HG03457 (cell line): Measurements from ENCODE around the gene SHB.

Experiments used
- ATAC-seq: cut with Tn5 transposase; IDR thresholded peaks from one replicate; pipeline ENCODE4 v1.9.1; 2021; ENCODE audit warnings: moderate number of reproducible peaks; ENCODE audit not compliant: unreplicated experiment

The SHB gene

DNA sequence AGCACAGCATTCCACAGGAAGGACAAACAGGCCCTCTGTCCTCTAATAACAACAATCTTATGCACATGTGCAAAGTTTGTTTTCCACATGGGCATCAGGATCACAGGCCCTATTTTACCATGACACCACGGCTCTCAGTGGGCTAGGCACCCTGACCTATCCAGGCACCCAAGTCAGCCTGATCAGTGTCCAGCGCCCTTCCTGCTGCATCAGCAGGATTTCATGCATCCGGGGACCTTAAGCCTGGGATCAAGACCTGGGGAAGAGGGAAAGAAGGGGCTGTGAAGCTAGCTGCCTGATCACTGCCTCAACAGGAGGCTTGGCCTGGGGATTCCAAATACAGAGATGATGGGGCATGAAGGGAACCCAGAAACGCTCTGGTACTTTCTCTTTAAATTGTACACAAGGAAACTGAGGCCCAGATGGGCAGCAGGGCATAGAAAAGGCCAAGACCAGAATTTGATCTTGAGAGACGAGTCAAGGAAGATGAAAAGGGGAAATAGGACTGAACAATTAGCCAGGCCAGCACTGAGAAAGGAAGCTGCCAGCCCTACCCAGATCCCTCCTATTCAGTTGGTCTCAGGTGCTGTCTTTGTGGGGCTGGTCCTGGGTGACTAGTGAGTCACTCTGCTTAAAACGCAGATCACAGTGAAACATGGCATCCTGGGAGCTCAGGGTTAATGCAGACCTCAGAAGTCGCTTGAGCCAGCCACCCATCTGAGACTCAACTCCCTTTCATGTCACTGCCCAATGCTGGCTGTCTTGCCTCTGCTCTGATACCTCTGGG is 57.9 kb downstream of the SHB start:
- no peak for ATAC-seq

DNA sequence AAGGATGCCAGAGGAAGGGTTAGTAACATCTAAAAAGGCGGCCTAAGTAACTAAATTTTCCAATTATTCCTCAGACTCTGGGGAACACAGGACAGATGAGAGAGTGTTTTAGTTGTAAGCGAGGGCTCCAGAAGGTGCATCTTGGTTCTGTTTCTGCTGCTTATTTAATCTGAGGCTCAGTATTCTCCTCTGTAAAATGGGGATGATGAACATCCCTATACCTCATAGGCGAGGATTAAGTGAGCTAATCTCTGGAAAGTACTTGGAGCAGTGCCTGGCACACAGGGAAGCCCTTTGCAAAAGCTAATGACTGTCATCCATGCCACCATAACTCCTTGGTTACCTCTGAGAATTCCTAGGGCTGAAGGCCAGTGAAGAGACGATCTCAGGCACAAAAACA is 59.0 kb downstream of the SHB start:
- no peak for ATAC-seq

DNA sequence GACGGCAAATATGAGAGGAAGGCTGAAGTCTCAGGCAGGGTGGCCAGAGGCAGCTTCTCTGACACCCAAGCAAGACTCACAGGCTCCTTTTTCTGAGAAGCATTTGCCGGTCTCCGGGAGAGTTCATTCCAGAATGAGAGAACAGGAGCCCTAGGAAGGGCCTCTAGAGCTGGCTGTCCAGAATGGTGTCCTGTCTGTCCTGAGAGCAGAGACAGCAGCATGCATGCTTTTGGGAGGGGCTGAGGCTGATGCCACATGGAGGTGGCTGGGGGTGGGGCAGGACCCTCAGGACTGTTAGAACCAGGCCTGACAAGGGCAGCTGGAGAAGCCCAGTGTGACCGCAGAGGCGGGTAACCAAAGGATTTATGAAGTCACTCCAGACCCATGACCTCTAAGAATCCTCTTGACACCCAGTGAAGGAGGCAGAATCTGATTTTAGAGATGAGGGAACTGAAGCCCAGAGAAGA is 60.0 kb downstream of the SHB start:
- no peak for ATAC-seq

DNA sequence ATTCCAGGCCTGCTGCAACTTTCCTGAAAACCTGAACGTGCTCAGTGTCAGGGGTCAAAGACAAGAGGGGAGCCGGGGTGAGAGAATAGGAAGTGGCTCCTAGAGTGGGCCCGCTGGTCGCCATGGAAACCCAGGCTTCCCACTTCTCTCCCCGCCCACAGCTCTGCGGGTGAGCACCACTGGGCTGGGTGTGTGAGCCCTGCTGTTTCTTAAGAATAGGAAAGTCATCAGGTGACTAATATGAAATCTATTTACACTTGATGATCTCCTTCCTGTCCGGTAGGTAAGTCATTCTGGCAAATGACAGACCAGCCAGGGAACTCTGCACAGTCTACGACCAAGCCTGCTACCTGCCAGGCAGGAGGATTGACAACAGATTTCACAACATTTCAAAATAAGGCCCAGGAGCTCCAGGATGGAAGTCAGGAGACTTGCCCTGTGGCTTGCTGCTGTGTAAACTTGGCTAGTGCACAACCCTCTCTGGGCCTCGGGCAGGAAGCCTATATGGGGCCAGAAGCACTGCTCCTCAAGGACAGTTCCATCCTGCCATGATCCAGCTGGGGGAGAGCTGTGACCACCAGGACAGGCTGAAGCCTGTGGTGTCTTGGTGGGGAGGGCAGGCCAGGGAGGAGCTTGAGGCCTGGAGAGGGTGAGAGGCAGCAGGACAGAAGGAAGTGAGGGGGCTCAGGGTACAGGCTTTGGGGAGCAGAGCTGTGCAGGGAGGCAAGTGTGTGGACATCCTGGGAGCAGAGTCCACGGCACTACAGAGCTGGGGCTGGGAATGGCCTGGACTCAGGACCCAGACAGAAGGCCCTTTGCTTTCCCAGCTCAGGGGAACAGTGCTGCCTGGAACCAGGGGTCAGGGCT is 60.6 kb downstream of the SHB start:
- ATAC-seq: peak; percentile 75

DNA sequence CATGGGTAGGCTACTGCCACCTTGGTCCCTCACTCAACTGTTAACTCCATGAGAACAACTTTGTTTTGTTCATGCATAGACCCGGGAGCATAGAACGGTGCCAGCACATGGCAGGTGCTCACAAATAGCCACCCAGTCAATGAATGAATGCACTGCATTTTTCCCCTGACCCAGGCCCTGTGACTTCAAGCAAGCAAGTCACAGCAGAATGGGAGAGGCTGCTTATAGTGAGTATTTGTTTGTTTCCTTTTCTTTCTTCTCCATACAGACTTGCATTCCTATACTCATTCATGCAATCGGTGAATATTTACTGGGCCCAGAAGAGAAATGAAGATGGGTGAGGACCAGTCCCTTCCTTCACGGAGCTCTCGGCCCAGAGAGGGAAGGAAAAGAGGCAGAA is 62.0 kb downstream of the SHB start:
- ATAC-seq: no peak

DNA sequence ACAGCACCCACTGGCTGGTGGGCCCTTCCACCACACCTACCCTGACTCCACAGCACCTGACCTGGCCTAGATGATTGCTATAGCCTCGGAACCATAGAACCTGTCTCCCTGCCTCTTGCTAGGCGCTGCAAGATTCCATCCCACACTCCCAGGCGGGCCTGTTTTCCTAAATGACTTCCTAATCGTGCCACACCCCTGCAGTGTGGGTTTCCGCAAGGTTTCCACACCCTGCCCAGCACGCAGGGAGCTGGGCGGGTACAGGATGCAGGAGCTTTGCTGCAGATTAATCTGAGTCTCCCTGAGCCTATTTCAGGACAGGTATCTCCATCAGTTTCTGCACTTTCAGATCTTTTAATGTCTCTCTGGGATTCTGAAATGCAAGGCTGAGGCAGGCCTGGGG is 62.9 kb downstream of the SHB start:
- no peak for ATAC-seq

DNA sequence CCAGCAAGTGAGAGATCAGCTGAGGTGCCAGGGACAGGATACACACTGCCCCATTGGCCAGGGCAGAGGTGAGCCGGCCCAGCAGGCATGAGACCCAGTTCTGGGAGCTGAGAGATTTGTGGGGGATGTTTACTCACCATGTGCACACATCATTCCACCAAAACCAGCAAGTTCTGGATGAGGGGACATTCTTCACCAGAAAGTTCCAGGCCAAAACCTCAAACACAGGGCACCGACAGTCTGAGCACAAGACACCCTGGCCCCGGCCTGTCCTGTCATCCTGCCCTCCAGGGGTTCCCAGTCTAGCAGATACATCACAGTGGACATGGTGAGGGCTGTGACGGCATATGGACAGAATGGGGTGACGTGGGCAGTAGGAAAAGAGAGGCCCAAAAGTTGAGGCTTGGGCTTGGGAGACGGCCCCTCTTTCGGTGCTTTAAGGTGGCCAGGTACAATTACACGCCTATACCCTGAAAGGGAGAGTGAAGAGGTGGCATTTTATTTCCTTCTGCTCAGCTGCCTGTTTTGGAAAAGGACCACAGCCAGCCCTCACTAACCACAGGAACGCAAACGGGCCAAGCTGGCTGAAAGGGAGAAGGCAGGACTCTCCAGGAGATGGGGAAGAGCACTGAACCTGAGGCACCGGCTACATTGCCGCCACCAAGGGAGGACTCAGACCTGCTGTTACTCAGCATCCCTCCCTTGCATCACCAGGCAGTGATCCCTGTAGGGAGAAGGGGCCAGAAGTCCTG is 64.0 kb downstream of the SHB start:
- ATAC-seq: no peak

DNA sequence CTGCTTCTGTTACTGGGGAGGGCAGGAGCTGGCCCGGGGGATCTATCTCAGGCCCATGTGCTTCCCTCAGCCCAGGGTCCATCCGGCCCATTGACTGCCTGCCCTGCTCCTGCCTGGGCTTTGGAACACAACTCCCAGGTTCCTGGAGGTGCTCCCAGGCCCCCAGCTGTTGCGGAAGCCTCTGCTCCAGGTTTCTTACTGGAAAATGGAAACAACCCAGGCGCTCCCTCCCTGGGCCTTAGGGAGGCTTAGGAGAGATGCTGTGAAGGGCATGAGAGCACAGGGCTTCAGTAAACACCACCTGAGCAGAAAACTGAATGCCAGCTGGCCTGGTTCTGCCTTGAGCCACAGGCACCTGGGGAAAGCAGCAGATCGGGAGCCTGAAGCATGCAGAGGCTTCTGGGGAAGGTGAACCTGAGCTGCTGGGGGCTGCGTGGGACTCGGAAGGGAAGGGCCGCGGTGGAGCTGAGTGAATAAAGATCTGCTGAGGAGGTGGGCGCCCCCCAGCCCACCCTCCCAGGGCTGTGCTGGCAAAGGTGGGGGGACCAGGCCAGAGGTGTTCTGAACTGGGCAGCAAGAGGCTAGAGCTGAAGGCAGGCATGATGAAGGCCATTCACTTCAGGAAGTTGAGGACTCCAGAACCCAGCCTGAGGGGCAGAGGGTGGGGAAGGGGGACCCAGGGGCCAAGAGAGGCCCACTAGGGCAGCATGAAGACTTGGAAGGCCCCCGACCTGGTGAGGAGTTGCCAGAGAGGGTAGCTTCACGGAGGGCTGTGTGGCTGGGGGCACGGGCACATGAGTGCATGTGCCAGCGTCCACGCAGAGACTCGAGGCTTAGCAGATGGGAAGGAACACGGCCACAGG is 64.8 kb downstream of the SHB start:
- ATAC-seq: no peak

DNA sequence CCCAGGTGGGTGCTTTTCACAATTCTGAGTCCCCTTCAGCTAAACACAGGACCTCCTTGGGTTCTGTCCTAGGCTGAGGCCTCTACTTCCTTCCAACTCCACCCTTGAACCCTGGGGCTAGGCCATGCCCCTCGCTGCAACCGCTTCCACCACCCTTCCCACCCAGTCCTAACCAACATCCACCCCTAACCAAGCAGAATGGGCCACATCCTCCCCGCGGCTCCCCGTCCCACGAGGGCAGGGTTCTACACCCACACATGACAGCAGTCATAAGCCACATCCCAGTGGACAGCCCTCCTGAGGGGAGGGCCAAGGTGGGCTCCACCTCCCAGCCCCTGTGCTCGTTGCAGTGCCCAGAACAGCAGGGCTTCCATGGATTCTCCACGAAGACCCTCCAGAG is 65.8 kb downstream of the SHB start:
- ATAC-seq: no peak

DNA sequence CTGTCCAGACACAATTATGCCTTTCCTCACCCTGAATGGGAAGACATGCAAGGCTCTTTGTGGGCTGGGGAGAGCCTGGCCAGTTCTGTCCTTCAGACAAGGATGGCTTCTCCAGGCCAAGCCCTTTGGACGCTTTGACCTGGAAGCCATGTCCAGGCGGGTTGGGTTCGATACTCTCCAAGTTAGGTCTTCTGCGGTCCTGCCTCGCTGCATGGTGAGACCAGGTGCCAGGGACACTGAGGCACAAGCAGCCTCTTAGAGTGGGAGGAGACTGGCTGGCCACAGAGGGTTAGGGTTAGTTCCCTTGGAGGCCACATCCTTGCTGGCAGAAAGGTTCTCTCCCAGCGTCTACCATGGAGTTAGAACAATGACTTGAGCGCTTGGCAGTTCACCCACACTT is 67.6 kb downstream of the SHB start:
- no peak for ATAC-seq

DNA sequence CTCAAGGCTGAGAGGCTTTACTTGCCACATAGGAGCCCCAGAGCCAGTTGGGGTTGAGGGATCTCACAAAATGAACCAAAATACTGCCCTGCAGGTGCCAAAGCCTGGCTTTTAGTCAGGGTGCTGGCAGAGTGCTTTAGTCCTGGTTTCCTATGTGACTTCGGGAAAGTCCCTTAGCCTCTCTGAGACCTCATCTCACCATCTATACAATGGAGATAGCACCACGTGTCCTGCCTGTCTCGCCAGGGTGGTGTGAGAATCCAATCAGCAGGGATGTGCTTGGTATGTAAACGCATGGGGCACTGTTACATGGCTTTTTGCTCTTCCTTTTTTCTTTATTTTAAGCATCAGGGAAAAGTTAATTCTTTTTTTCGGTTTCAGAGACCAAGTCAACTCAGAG is 68.3 kb downstream of the SHB start:
- no peak for ATAC-seq

DNA sequence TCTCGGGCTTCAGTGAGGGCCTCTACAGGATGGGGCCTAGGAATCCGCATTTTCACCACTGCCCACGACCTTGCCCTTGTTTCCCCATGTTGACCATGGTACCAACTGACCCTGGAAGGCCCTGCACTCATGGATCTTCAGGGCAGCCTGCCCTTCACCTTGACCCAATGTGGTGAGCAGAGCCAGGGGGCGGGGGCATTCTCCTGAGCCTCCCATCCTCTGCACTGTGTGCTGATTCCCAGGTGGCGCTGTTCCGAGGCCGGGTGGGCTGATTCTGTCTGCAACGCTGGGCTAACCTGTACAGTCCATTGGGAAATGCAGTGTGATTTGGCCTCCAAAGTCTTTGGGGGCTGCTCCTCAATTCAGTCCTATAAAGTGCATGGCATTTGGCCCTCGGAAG is 68.7 kb downstream of the SHB start:
- no peak for ATAC-seq

DNA sequence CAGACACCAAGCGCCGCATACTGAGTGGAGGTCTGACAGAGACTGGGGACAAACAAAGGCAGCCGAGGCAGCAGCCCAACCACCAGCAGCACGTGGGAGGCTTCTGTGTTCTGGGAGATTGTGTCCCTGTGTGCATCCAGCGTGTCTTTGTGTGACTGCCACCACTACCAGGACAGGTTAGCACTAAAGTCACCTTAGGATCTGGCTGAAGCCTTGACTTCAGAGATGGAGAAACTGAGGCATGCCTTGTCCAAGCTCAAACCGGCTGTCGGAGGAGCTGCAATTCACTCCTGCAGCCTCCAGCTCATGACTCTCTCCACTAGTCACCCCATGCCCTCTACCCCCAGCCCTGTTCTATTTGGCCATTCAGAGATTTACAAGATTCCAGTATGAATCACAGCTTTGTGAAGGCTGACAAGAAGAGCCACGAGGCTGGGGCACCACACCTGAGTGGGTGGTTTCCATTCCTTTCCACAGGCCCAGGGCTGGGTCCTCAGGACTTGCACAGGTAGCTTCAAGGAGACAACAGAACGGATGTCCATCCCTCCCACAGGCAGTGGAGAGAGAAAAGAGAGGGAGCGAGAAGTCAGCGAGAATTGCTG is 69.3 kb downstream of the SHB start:
- no peak for ATAC-seq

DNA sequence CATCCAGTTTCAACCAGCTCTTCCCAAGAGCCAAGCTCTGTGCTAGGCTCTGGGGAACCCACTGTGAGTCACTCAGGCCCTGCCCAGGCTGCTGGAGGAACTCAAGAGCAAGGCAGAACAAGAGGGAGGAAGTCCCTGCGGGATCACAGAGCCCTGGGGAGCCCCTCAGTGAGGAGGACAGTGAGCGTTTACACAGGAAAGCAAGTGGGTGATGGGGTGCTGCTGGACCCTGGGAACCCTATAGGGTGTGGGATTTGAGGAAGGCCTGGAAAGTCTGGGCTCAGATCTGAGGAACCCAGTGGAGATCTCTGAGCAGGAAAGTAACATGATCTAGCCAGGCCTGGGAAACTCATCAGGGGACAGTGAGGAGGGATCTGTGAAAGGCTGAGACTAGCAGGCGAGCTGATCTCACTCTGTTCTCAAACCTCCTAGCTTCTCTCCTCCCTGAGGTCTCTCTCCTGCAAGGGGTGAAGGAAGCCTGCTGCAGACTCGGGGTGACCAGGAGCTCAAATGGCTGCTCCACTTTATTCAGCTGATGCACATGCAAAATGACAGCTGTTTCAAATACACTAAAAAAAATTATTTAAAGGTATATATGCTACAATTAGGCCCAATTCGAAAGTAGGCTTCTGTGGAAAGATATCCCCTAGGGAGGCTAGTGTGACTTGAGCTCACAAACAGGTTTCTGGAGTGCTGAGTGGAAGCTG is 70.0 kb downstream of the SHB start:
- no peak for ATAC-seq

DNA sequence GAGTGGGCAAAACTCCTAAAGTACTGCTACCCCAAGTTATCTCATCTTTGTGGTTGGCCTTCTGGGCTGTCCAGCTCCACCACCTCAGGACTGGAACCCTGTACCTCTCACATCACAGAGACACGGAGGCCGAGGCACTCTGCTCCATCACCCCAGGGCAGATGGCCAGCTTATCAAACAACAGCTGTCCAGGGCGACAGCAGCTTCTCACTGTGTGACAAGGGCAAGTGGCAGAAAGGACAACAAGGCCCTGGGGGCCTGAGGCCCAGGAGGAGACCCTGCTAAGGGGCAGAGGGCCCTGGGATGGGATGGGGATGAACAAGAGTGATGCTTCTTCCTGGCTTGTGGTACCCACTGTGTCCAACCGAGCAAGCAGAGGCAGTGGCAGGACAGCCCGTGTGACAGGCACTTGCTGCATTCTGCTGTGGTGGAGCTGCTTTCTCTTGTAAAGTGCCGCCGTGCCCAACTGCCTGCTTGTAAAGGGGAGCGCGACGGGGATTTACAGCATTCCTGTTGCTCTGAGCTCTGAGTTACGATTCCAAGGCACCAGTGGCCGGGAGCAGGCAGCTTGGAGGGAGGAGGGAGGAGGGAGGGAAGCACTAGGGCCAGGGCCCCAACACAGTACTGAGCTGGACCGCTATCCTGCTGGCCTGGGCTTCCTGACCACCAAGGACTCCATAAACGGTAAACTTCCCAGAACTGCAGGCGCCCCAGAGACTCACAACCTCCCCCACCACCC is 71.2 kb downstream of the SHB start:
- ATAC-seq: no peak

DNA sequence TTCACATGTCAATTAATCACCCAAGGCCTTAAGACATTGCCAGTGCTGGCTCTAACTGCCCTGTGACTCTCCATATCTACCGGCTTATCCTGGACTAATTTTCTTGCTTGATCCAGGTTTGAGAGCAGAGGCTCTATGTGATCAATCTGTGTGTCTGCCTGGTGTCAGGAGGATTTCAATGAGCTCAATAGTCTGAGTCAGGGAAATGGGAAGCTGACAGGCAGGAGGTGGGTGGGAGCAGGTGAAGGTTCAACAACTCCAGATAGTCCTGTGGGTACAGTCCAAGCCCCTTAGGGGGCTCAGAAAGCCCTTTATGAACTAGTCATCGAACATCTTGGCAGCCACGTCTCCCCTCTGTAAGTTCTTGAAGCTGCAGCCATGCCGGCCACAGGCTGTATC is 72.2 kb downstream of the SHB start:
- no peak for ATAC-seq

DNA sequence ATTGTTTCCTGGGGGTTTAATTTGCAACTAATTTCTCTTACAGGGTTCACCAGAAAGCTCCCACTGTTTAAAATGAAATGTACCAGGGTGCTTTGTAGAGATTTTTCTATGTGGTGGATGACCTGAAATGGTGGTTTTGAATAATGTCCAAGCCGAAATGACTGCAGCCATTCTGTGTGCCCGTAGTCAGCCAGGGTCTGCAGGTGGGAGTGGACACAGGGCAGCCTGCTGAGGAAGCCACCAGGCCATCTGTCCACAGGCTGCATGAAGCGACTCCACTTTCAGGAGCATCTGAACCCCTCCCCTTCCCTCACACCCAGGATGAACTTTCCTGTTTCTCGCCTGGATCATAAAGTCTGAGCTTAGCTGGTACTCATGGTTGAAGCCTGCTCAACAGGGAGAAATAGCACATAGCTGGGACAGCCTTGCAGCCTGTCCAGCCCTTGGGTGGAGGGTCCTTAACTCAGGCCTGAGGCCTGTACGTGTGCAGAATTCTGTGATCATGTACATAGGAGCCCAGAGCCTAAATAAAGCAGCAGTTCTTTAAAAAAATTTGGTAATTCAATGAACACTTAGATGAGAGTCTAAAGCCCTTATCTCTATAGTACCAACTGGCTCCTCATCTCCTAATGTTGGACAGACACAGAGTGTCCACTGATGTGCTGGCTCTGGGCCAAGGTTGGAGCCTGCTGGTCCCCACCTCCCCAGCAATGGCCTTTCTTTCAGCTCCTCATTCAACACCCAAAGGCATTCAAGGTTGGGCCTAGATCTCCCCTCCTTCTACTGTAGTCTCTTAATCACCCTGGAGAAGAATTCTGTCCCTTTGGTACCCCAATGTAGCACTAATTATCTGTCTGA is 72.8 kb downstream of the SHB start:
- no peak for ATAC-seq

DNA sequence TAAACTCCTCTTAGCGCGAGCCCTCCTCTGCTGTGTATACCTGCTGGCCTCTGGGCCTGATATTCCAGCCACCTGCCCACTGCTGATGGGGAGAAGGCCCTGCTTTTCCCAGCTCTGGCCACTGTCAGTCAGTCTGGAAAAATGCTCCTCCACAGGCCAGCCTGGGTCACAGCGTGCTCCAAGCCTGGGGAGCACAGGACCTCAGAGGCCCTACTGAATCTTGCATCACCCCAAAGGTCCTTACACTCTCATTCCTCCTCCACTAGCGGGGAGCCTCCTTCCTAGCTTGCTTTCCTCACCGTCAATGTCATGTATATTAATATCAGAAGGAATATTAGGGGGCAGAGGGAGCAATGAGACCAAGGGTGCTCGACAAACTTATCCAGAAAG is 73.7 kb downstream of the SHB start:
- ATAC-seq: no peak
